ENCODE measurements around the gene PDGFD. TPM values are rescaled to one million over a fixed set of nuclear protein-coding genes. Genes with fewer than 3 reads are reported as not detected.

The PDGFD gene
- total and polyA plus RNA-seq, 2 experiments from 2014 or later, result 1.9 to 4.5 TPM

DNA sequence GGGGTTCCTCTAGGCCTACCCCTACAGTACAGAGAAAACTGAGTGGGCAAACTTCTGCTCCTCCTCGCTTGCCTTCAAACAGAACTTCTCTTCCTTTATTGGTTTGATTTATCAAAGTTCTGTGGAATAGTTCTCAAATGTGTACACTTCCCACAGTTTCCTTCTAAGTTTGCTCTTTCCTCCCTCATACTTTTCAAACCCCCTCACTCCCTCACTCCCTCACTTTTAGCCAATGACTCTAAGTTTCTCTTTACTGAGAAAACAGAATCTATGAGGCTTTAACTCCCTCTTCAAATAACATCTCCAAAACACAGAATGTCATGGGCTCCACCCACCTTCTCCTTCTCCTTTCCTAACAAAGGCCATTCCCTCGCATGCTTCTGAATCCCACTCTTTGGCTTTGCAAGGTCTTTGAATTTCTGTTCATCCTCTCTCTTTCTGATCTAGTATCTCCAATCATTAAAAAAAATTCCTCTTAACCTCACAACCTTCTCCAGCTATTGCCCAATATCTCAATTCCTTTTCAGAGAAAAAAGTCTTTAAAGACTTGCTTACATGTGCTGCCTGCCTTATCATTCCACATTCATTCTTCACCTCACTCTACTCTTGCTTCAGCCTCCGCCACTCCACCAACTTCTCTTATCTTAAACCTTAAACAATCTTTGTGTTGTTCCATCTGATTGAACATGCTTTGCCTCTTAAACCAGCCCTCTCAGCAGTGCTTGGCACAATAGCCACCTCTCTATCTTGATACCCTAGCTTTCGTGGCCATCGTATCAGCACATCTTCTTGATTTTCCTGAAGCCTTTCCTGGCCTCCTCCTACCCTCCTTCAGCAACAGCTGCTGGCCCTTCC is 70.3 kb downstream of the PDGFD start (continued):
- TF ChIP-seq, protein P1, sequence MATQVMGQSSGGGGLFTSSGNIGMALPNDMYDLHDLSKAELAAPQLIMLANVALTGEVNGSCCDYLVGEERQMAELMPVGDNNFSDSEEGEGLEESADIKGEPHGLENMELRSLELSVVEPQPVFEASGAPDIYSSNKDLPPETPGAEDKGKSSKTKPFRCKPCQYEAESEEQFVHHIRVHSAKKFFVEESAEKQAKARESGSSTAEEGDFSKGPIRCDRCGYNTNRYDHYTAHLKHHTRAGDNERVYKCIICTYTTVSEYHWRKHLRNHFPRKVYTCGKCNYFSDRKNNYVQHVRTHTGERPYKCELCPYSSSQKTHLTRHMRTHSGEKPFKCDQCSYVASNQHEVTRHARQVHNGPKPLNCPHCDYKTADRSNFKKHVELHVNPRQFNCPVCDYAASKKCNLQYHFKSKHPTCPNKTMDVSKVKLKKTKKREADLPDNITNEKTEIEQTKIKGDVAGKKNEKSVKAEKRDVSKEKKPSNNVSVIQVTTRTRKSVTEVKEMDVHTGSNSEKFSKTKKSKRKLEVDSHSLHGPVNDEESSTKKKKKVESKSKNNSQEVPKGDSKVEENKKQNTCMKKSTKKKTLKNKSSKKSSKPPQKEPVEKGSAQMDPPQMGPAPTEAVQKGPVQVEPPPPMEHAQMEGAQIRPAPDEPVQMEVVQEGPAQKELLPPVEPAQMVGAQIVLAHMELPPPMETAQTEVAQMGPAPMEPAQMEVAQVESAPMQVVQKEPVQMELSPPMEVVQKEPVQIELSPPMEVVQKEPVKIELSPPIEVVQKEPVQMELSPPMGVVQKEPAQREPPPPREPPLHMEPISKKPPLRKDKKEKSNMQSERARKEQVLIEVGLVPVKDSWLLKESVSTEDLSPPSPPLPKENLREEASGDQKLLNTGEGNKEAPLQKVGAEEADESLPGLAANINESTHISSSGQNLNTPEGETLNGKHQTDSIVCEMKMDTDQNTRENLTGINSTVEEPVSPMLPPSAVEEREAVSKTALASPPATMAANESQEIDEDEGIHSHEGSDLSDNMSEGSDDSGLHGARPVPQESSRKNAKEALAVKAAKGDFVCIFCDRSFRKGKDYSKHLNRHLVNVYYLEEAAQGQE (IDR thresholded peaks at IDR 0.05; ENCODE audit: unreplicated experiment), result no peak
- TF ChIP-seq NANOG (IDR thresholded peaks at IDR 0.05; ENCODE audit: borderline replicate concordance), result no peak
- TF ChIP-seq, protein P2, sequence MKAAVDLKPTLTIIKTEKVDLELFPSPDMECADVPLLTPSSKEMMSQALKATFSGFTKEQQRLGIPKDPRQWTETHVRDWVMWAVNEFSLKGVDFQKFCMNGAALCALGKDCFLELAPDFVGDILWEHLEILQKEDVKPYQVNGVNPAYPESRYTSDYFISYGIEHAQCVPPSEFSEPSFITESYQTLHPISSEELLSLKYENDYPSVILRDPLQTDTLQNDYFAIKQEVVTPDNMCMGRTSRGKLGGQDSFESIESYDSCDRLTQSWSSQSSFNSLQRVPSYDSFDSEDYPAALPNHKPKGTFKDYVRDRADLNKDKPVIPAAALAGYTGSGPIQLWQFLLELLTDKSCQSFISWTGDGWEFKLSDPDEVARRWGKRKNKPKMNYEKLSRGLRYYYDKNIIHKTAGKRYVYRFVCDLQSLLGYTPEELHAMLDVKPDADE (IDR thresholded peaks at IDR 0.05), result no peak

DNA sequence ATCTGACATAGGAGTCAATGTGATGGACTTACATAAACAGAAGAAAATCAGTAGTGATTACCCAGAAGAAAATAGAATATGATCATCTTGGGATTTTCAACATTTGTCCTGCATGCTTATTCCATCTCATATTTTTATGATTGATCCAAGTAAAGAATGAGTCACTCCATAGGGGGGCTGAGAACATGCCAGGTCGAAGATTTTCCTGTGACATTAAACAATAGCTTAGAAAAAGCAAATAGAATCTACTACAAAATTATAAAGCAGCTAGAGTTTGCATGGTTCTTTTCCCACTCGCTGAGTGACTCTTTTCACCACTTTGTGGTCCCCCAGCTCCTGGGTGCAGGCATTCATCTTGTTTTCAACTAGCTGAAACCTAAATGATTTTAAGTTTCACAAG is 71.2 kb downstream of the PDGFD start:
- Histone ChIP-seq H3K27ac (ENCODE audit: low read depth) (no peak overlapping the region), H3K4me1 (ENCODE audit: insufficient read depth) (no peaks in the 10 kb centered on the region), H4K20me1 (replicated peaks; ENCODE audit: insufficient read depth) (no peaks in the 10 kb centered on the region), H3K36me3 (ENCODE audit: insufficient read depth) (no peaks in the 10 kb centered on the region), H3K4me3 (no peak overlapping the region), H3K4me2 (no peak overlapping the region), H2AFZ (no peak overlapping the region), H3K27me3 (ENCODE audit: insufficient read depth) (no peaks in the 10 kb centered on the region), H3K79me2 (replicated peaks; ENCODE audit: insufficient read depth) (no peaks in the 10 kb centered on the region), H3K9me2 (ENCODE audit: insufficient read depth) (peaks cover 6% of the 10 kb centered on the region; the same call in 1 of the 2 replicates), H3F3A (replicated peaks; ENCODE audit: low read depth) (no peaks in the 10 kb centered on the region)
- DNase-seq (ENCODE audit: low spot score) (no peak), ATAC-seq (no peak)
- Mint-ChIP-seq H3K4me3 (no peak overlapping the region), H3K36me3 (ENCODE audit: low read depth) (no peaks in the 10 kb centered on the region), H3K4me1 (0 out of 3 replicates have a peak, but pooled peaks cover 2% of the 10 kb centered on the region), H3K27ac (no peak overlapping the region), H3K9me3 (no peaks in the 10 kb centered on the region), H3K27me3 (ENCODE audit: insufficient read depth, low read depth, poor library complexity) (no peaks in the 10 kb centered on the region)
- TF ChIP-seq, protein P2 (IDR thresholded peaks at IDR 0.05), result no peak
- TF ChIP-seq EZH2phosphoT487 (IDR thresholded peaks at IDR 0.05; ENCODE audit: unreplicated experiment), result no peak
- TF ChIP-seq, protein P3, sequence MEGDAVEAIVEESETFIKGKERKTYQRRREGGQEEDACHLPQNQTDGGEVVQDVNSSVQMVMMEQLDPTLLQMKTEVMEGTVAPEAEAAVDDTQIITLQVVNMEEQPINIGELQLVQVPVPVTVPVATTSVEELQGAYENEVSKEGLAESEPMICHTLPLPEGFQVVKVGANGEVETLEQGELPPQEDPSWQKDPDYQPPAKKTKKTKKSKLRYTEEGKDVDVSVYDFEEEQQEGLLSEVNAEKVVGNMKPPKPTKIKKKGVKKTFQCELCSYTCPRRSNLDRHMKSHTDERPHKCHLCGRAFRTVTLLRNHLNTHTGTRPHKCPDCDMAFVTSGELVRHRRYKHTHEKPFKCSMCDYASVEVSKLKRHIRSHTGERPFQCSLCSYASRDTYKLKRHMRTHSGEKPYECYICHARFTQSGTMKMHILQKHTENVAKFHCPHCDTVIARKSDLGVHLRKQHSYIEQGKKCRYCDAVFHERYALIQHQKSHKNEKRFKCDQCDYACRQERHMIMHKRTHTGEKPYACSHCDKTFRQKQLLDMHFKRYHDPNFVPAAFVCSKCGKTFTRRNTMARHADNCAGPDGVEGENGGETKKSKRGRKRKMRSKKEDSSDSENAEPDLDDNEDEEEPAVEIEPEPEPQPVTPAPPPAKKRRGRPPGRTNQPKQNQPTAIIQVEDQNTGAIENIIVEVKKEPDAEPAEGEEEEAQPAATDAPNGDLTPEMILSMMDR (conservative IDR thresholded peaks at IDR 0.05; ENCODE audit: low read depth in 2 of 2), result no peak
- TF ChIP-seq JUNB (IDR thresholded peaks at IDR 0.05; ENCODE audit: unreplicated experiment), result no peak
- TF ChIP-seq, protein P1 (IDR thresholded peaks at IDR 0.05; ENCODE audit: unreplicated experiment), result no peak
- no peak for TF ChIP-seq STAT1 (IDR thresholded peaks at IDR 0.05; ENCODE audit: unreplicated experiment)
- TF ChIP-seq EZH2 (IDR thresholded peaks at IDR 0.05; ENCODE audit: low read depth, unreplicated experiment), result no peak
- no peak for TF ChIP-seq ZNF114 (CRISPR knock-in tag; IDR thresholded peaks at IDR 0.05)
- TF ChIP-seq POLR2AphosphoS5 (IDR thresholded peaks at IDR 0.05; ENCODE audit: low read depth), result no peak
- no peak for TF ChIP-seq CREB1 (CRISPR knock-in tag; IDR thresholded peaks at IDR 0.05; ENCODE audit: low read depth)
- no peak for TF ChIP-seq ZNF331 (CRISPR knock-in tag; IDR thresholded peaks at IDR 0.05; ENCODE audit: low read depth)
